AG04449 (cell line): Measurements from ENCODE around the gene TRIM62.

Source experiments
- CTCF ChIA-PET: fragments of 350-600 bp; formaldehyde crosslinking; extraction: SDS; loops from one replicate; lab custom pipeline; 2021; ENCODE audit warnings: antibody characterized with exemption; lab: Yijun Ruan, JAX
- POLR2A ChIA-PET: fragments of 400-600, 350-600 bp; formaldehyde crosslinking; extraction: SDS; loops from one replicate; lab custom pipeline; 2020; ENCODE audit warnings: antibody characterized with exemption, inconsistent platforms; lab: Yijun Ruan, JAX
- DNase-seq: peaks from one replicate; pipeline ENCODE4 v3.0.0-alpha.2; 2010; ENCODE audit warnings: low read depth, low spot score
- H3K4me3 ChIP-seq: 2 replicates; pipeline ENCODE4 v1.5.1; 2011; ENCODE audit warnings: low read depth, mild to moderate bottlenecking, control low read depth, low read length
- CTCF ChIP-seq: IDR thresholded peaks from one replicate; pipeline ENCODE4 v1.5.1; 2011; ENCODE audit warnings: mild to moderate bottlenecking, moderate library complexity, low read length, control low read depth, inconsistent platforms; ENCODE audit not compliant: insufficient read depth; ENCODE audit errors: missing control alignments

The TRIM62 gene

GRCh38 chr1:33182896-33183295 is 1.1 kb upstream of the TRIM62 start:
- ChIA-PET CTCF (interaction anchor here (3.0 kb wide), 1 partner anchor 14 kb away, joined by 12 read pairs; no protein-coding TSS in a partner anchor), POLR2A (interaction anchor here (1.9 kb wide), 1 partner anchor 56 kb away, joined by 9 read pairs; no protein-coding TSS in a partner anchor)
- TF ChIP-seq CTCF, result no peak
- DNase-seq, result no peak
- H3K4me3 ChIP-seq, result no peak overlapping the region

GRCh38 chr1:33182401-33182841 is 578 bp upstream of the TRIM62 start:
- CTCF ChIA-PET, result interaction anchor here (1.4 to 3.0 kb wide), 2 partner anchors 14 to 288 kb away, joined by 6 to 12 read pairs; no protein-coding TSS in a partner anchor
- H3K4me3 ChIP-seq, result peak overlapping the region; percentile 86
- POLR2A ChIA-PET, result interaction anchor here (1.9 to 2.0 kb wide), 2 partner anchors 55 to 83 kb away, joined by 9 to 10 read pairs; no protein-coding TSS in a partner anchor
- TF ChIP-seq CTCF, result no peak
- DNase-seq, result no peak

- peak overlapping the region; percentile 86 for H3K4me3 ChIP-seq
- ChIA-PET CTCF (interaction anchor here (0.8 to 3.0 kb wide), 10 partner anchors 9 to 289 kb away, joined by 3 to 12 read pairs (median 6); no protein-coding TSS in a partner anchor), POLR2A (interaction anchor here (0.9 to 2.0 kb wide), 3 partner anchors 54 to 82 kb away, joined by 5 to 10 read pairs (median 9); no protein-coding TSS in a partner anchor)
- no peak for TF ChIP-seq CTCF
- no peak for DNase-seq
These were observed 642 bp downstream of the TRIM62 start for GRCh38 chr1:33180911-33181890.

- POLR2A ChIA-PET, result interaction anchor here (0.9 to 2.0 kb wide), 2 partner anchors 77 to 81 kb away, joined by 5 to 10 read pairs; no protein-coding TSS in a partner anchor
- CTCF ChIA-PET, result interaction anchor here (0.8 to 3.0 kb wide), 7 partner anchors 12 to 116 kb away, joined by 3 to 12 read pairs (median 5); no protein-coding TSS in a partner anchor
- TF ChIP-seq CTCF, result no peak
- peak overlapping the region; percentile 64 for H3K4me3 ChIP-seq
- no peak for DNase-seq
These were observed 1.5 kb downstream of the TRIM62 start for GRCh38 chr1:33180226-33180910.

- CTCF ChIA-PET, result interaction anchor here (0.8 to 1.0 kb wide), 3 partner anchors 9 to 52 kb away, joined by 3 read pairs; no protein-coding TSS in a partner anchor
- DNase-seq, result no peak
- POLR2A ChIA-PET, result no interaction called here
- no peak overlapping the region for H3K4me3 ChIP-seq
- TF ChIP-seq CTCF, result no peak
These were observed 2.9 kb downstream of the TRIM62 start for GRCh38 chr1:33178836-33179439.
